ENCODE measurements around the gene ACKR2.
A peak's percentile ranks its signal among the peaks of the same experiment; 100 is the strongest.

ACKR2 gene

GRCh38 chr3:42838571-42838970 lies 29.3 kb downstream of the ACKR2 start:
- H3F3A ChIP-seq (ENCODE audit: control insufficient read depth, insufficient read depth) = no peaks in the 10 kb centered on the region
- TF ChIP-seq CTCF (IDR thresholded peaks at IDR 0.05; ENCODE audit: low read depth, low read length, poor library complexity, severe bottlenecking) = no peak
- no peak for TF ChIP-seq EZH2phosphoT487 (IDR thresholded peaks at IDR 0.05; ENCODE audit: borderline replicate concordance, low read length)
- H3K4me2 ChIP-seq (ENCODE audit: low read length) = no peak overlapping the region
- H3K36me3 ChIP-seq (ENCODE audit: control insufficient read depth, low read length) = no peaks in the 10 kb centered on the region
- H3K79me2 ChIP-seq (ENCODE audit: control insufficient read depth, low read length) = no peaks in the 10 kb centered on the region
- H3K4me3 ChIP-seq (ENCODE audit: low read length) = no peak overlapping the region
- no peaks in the 10 kb centered on the region for H4K20me1 ChIP-seq (ENCODE audit: control insufficient read depth, insufficient read depth, low read depth, low read length)
- H3K4me1 ChIP-seq (ENCODE audit: control insufficient read depth, low read length) = peaks cover 4% of the 10 kb centered on the region
- H3K27me3 ChIP-seq (ENCODE audit: control insufficient read depth, low read length) = 0 out of 2 replicates have a peak, but pooled peaks cover 5% of the 10 kb centered on the region
- H3K9me2 ChIP-seq (replicated peaks; ENCODE audit: control insufficient read depth, low read length) = no peaks in the 10 kb centered on the region
- H3K9me3 ChIP-seq (ENCODE audit: control insufficient read depth, insufficient read depth, low read length) = no peaks in the 10 kb centered on the region
- no peak overlapping the region for H3K27ac ChIP-seq (ENCODE audit: low read depth, low read length)

DNA sequence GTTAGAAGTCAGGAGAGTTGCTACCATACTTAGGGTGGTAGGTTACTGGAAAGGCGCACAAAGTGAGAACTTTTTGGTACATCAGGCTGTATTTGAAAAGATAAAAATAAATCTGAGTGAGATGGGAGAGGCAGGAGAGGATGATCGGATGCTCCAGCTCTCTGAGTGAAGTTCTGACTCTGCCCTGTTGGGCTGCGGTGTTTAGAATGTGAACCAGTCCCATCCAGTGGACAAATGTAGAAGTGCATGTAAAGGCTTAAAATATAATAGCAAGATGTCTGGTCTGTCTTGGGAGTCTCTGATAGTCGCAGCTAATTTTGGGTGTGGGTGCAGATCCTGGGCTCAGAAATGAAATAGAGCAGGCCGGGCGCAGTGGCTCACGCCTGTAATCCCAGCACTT lies 30.4 kb downstream of the ACKR2 start:
- peak; percentile 56 for TF ChIP-seq CTCF (IDR thresholded peaks at IDR 0.05; ENCODE audit: low read depth, low read length, poor library complexity, severe bottlenecking)
- no peak for TF ChIP-seq EZH2phosphoT487 (IDR thresholded peaks at IDR 0.05; ENCODE audit: borderline replicate concordance, low read length)
- Histone ChIP-seq H3K4me3 (ENCODE audit: low read length) (peak overlapping the region; percentile 47), H4K20me1 (ENCODE audit: control insufficient read depth, insufficient read depth, low read depth, low read length) (no peaks in the 10 kb centered on the region), H3K4me2 (ENCODE audit: low read length) (peak overlapping the region; percentile 55), H3K27ac (ENCODE audit: low read depth, low read length) (no peak overlapping the region), H3K79me2 (ENCODE audit: control insufficient read depth, low read length) (no peaks in the 10 kb centered on the region), H3K27me3 (ENCODE audit: control insufficient read depth, low read length) (0 out of 2 replicates have a peak, but pooled peaks cover 5% of the 10 kb centered on the region), H3K9me3 (ENCODE audit: control insufficient read depth, insufficient read depth, low read length) (no peaks in the 10 kb centered on the region), H3K36me3 (ENCODE audit: control insufficient read depth, low read length) (no peaks in the 10 kb centered on the region), H3F3A (ENCODE audit: control insufficient read depth, insufficient read depth) (no peaks in the 10 kb centered on the region), H3K9me2 (replicated peaks; ENCODE audit: control insufficient read depth, low read length) (no peaks in the 10 kb centered on the region), H3K4me1 (ENCODE audit: control insufficient read depth, low read length) (peaks cover 4% of the 10 kb centered on the region)

GRCh38 chr3:42841332-42841731 lies 32.1 kb downstream of the ACKR2 start:
- H4K20me1 ChIP-seq (ENCODE audit: control insufficient read depth, insufficient read depth, low read depth, low read length) = no peaks in the 10 kb centered on the region
- no peak overlapping the region for H3K4me2 ChIP-seq (ENCODE audit: low read length)
- no peaks in the 10 kb centered on the region for H3K9me3 ChIP-seq (ENCODE audit: control insufficient read depth, insufficient read depth, low read length)
- no peaks in the 10 kb centered on the region for H3K36me3 ChIP-seq (ENCODE audit: control insufficient read depth, low read length)
- no peaks in the 10 kb centered on the region for H3F3A ChIP-seq (ENCODE audit: control insufficient read depth, insufficient read depth)
- H3K79me2 ChIP-seq (ENCODE audit: control insufficient read depth, low read length) = no peaks in the 10 kb centered on the region
- H3K27ac ChIP-seq (ENCODE audit: low read depth, low read length) = no peak overlapping the region
- H3K4me1 ChIP-seq (ENCODE audit: control insufficient read depth, low read length) = peaks cover 6% of the 10 kb centered on the region
- TF ChIP-seq CTCF (IDR thresholded peaks at IDR 0.05; ENCODE audit: low read depth, low read length, poor library complexity, severe bottlenecking) = no peak
- TF ChIP-seq EZH2phosphoT487 (IDR thresholded peaks at IDR 0.05; ENCODE audit: borderline replicate concordance, low read length) = no peak
- H3K9me2 ChIP-seq (replicated peaks; ENCODE audit: control insufficient read depth, low read length) = no peaks in the 10 kb centered on the region
- H3K27me3 ChIP-seq (ENCODE audit: control insufficient read depth, low read length) = peaks cover 5% of the 10 kb centered on the region; the same call in 1 of the 2 replicates
- no peak overlapping the region for H3K4me3 ChIP-seq (ENCODE audit: low read length)

All from DOHH2 (cell line).